Tibial nerve (tissue), 4 donors: Measurements from ENCODE around the gene EPHA3.

Source experiments
- EP300 ChIP-seq, 2 donors: sonication (generic); formaldehyde crosslinking; IDR thresholded peaks; one replicate each; pipeline ENCODE4 v1.6.1; 2017; ENCODE audit warnings: antibody characterized with exemption in 2 of 2, mild to moderate bottlenecking in 1 of 2
- POLR2A ChIP-seq, 2 donors: fragments of 450-650 bp; IDR thresholded peaks; one replicate each; pipeline ENCODE4 v1.6.1; 2017; ENCODE audit warnings: antibody characterized with exemption in 2 of 2, mild to moderate bottlenecking in 2 of 2, moderate library complexity in 2 of 2
- TF ChIP-seq, protein P1 (sequence below), 5 experiments: fragments of 200-600 bp in 3 of 5; fragments of 450-650 bp in 2 of 5; sonication (generic) in 3 of 5; IDR thresholded peaks; one replicate each; pipeline ENCODE4 v1.5.1; 2016 to 2019; ENCODE audit warnings: antibody characterized with exemption in 5 of 5, mild to moderate bottlenecking in 3 of 5, moderate library complexity in 2 of 5

DNA sequence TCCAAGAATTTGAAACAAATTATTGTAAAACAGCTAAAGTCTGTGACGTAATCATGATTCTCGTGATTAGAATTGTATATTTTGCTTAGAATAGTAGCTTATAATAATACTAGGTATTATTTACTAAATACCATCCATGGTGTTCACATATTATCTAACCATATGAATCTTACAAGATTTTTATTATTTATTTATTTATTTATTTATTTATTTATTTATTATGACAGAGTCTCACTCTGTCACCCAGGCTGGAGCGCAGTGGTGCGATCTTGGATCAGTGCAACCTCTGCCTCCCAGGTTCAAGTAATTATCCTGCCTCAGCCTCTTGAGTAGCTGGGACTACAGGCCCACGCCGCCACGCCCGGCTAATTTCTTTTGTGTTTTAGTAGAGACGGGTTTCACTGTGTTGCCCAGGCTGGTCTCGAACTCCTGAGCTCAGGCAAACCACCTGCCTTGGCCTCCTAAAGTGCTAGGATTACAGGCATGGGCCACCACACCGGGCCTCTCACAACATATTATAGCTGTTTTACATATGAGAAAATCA lies 173.5 kb downstream of the EPHA3 start:
- TF ChIP-seq EP300 (IDR thresholded peaks at IDR 0.05) (no peak), POLR2A (IDR thresholded peaks at IDR 0.05) (no peak)
- TF ChIP-seq, protein P1, sequence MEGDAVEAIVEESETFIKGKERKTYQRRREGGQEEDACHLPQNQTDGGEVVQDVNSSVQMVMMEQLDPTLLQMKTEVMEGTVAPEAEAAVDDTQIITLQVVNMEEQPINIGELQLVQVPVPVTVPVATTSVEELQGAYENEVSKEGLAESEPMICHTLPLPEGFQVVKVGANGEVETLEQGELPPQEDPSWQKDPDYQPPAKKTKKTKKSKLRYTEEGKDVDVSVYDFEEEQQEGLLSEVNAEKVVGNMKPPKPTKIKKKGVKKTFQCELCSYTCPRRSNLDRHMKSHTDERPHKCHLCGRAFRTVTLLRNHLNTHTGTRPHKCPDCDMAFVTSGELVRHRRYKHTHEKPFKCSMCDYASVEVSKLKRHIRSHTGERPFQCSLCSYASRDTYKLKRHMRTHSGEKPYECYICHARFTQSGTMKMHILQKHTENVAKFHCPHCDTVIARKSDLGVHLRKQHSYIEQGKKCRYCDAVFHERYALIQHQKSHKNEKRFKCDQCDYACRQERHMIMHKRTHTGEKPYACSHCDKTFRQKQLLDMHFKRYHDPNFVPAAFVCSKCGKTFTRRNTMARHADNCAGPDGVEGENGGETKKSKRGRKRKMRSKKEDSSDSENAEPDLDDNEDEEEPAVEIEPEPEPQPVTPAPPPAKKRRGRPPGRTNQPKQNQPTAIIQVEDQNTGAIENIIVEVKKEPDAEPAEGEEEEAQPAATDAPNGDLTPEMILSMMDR (IDR thresholded peaks at IDR 0.05), result no peak
